GM06990 (cell line): ENCODE data around the gene VPS37C.

Source experiments
- DNase-seq: peaks from one replicate; pipeline ENCODE4 v3.0.0-alpha.2; 2011; ENCODE audit not compliant: insufficient read length; ENCODE audit errors: extremely low read depth
- H3K27me3 ChIP-seq: replicated peaks from 2 replicates; pipeline ENCODE4 v1.6.0; 2011; ENCODE audit warnings: low read length; ENCODE audit not compliant: control insufficient read depth, insufficient read depth
- H3K36me3 ChIP-seq: 2 replicates; pipeline ENCODE4 v1.5.1; 2011; ENCODE audit warnings: low read length; ENCODE audit not compliant: control insufficient read depth, insufficient read depth
- H3K4me3 ChIP-seq: replicated peaks from 2 replicates; pipeline ENCODE4 v1.5.1; 2011; ENCODE audit warnings: low read depth, mild to moderate bottlenecking, control low read depth, low read length
- CTCF ChIP-seq: IDR thresholded peaks from 2 replicates; pipeline ENCODE4 v1.5.1; 2011; ENCODE audit warnings: low read length, control low read depth, mild to moderate bottlenecking, inconsistent platforms; ENCODE audit not compliant: insufficient read depth, poor library complexity, severe bottlenecking

VPS37C gene

GRCh38 chr11:61080986-61081590 is 80.1 kb downstream of the VPS37C start:
- Histone ChIP-seq H3K4me3 (no peak overlapping the region), H3K36me3 (no peaks in the 10 kb centered on the region), H3K27me3 (no peaks in the 10 kb centered on the region)
- no peak for DNase-seq
- no peak for TF ChIP-seq CTCF

- TF ChIP-seq CTCF = no peak
- no peak overlapping the region for H3K4me3 ChIP-seq
- no peaks in the 10 kb centered on the region for H3K27me3 ChIP-seq
- DNase-seq = no peak
- H3K36me3 ChIP-seq = no peaks in the 10 kb centered on the region
These were observed 80.7 kb downstream of the VPS37C start for GRCh38 chr11:61080526-61080925.
